GM12892 (cell line): ENCODE measurements around the gene SETD3. TPM values are rescaled to one million over a fixed set of nuclear protein-coding genes. Genes with fewer than 3 reads are reported as not detected.

Experiments
- DNase-seq: peaks from one replicate; pipeline ENCODE4 v3.0.0; 2011; ENCODE audit not compliant: insufficient read length
- FAIRE-seq: peaks from 2 replicates; lab custom pipeline; 2011; peaks lifted over from hg19 to GRCh38; lab: Jason Lieb, UNC
- POLR2A ChIP-seq: IDR thresholded peaks from 2 replicates; pipeline ENCODE4 v1.6.1; 2011; ENCODE audit warnings: low read depth, low read length, control low read depth
- POLR2AphosphoS5 ChIP-seq: IDR thresholded peaks from 2 replicates; pipeline ENCODE4 v1.6.1; 2011; ENCODE audit warnings: low read depth, low read length, control low read depth
- TAF1 ChIP-seq: IDR thresholded peaks from 2 replicates; pipeline ENCODE4 v1.6.1; 2011; ENCODE audit warnings: low read depth, mild to moderate bottlenecking, control low read depth, low read length, borderline replicate concordance
- polyA plus RNA-seq: library from polyadenylated mRNA; unstranded; fragments of >200 nt; gene quantifications from one replicate; pipeline ENCODE4 v1.2.1, GENCODE V29; 2012; ENCODE audit warnings: missing spikeins, inconsistent platforms; ENCODE audit not compliant: missing spikeins

The SETD3 gene
- polyA plus RNA-seq: 31.5 TPM

DNA sequence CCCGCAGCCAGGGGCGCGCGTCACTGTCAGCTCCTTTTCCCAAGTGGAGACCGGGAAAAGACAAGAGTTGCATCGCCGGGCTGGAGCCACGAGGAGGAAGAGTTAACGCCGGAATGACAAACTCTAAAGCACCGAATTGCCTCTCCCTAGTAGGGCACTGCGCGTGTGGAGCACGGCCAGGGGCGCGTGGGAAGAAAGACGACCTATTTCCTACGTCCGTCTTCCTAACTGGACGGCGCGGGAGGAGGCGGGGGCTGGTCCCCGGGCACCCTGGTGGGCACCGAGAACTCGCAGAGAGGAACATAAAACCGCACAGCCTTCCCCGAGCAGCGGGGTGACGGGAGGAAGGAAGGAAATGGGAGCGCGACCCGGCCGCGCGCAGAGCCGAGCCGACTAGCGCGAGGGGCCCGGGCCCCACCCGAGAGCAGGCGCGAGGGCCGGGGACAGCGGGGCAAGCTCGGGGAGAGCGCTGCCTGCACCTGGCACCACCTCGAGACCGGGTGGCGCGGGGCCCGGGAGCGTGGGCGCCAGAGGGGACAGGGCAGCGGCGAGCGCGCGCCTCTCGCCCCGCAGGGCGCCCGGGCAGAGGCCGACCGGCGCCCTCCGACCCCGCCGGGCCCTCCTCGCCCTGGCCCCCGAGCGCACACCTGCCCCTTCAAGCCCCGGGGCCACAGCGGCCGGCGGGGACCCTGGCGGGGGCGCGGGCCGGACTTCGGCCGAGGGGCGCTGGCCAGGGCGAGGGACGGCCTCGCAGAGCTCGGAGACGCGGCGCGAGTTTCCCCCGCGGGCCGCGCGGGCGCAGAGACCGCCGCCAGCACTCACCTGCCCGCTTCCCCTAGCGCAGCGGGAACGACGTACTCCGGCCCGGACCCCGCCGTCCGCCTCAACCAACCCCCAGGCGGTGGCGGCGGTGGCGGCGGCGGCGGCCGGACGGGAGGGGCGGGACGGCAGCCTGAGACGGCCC lies at the start of gene SETD3:
SETD3 (minus strand) TSS at position 954 of the 964 bp plus-strand sequence. CDS start 15,054 bp downstream, outside the sequence.
- peak; percentile 36 for DNase-seq
- FAIRE-seq: peak; percentile 68
- TF ChIP-seq POLR2AphosphoS5: no peak
- TF ChIP-seq POLR2A: peak; percentile 55; the same call in 1 of the 2 replicates

- TF ChIP-seq TAF1: no peak
- no peak for TF ChIP-seq POLR2A
- TF ChIP-seq POLR2AphosphoS5: no peak
- DNase-seq: no peak
- FAIRE-seq: no peak
Measured at GRCh38 chr14:99529899-99530298, 49.2 kb upstream of the SETD3 start.

GRCh38 chr14:99527427-99528076 lies 46.9 kb upstream of the SETD3 start:
- DNase-seq: no peak
- TF ChIP-seq POLR2AphosphoS5: no peak
- no peak for TF ChIP-seq POLR2A
- no peak for TF ChIP-seq TAF1
- no peak for FAIRE-seq

DNA sequence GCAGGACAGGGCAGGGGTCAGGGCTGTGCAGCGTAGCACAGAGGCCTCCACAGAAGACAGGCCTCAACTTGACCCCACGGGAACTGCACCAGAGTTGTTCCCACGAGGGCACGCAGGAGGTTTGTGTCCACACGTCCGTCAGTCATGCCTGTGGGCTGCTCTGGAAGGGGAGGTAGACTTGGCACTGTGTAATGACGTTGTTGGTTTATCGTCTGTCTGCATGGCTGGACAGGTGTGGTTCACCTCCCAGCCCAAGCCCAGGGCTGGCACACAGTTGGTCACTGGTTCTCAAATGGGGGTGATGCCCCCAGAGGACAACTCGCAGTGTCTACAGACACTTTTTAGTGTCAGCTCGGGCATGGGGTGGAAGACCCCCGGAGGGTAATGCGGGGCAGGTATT lies 46.4 kb upstream of the SETD3 start:
- no peak for FAIRE-seq
- DNase-seq: no peak
- TF ChIP-seq TAF1: no peak
- no peak for TF ChIP-seq POLR2AphosphoS5
- TF ChIP-seq POLR2A: no peak

- no peak for TF ChIP-seq POLR2A
- TF ChIP-seq POLR2AphosphoS5: no peak
- no peak for FAIRE-seq
Measured at GRCh38 chr14:99525699-99526080, 45.0 kb upstream of the SETD3 start.

GRCh38 chr14:99524804-99525698 lies 44.4 kb upstream of the SETD3 start:
- no peak for DNase-seq
- TF ChIP-seq POLR2AphosphoS5 (no peak), TAF1 (no peak), POLR2A (no peak)
- no peak for FAIRE-seq

More at GRCh38 chr14:99525699-99526080, 45.0 kb upstream of the SETD3 start:
- DNase-seq: no peak

DNA sequence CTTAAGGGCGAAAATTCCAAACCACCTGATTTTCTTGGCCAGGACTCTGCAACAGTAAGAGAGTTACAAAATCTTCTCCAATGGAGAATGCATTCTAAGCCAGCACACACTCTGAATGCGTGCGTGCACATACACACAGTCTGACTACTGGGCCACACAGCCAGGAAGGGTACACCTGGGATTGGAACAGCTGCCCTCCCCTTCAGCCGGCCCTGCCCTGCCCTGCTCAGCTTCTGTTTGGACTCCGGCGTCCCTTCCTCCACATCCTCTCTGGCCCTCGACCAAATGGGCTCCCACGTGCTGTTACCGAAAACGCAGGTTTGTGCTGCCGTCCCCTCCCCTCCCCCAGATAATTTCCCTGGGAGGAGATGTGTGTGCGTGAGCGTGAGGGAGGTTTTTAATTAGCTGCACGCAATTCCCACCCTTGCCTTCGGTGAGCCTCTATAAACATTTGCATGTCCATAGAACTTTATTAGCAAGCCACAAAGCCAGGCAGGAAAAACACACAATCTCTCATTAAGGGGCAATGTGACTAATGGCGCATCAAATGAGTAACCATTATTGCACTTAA lies 43.5 kb upstream of the SETD3 start:
- TF ChIP-seq POLR2AphosphoS5 (no peak), TAF1 (no peak), POLR2A (no peak)
- DNase-seq (no peak), FAIRE-seq (no peak)

GRCh38 chr14:99523704-99524055 lies 43.0 kb upstream of the SETD3 start:
- FAIRE-seq (no peak), DNase-seq (no peak)
- TF ChIP-seq POLR2A (no peak), TAF1 (no peak), POLR2AphosphoS5 (no peak)

- no peak for TF ChIP-seq POLR2AphosphoS5
- TF ChIP-seq TAF1: no peak
- TF ChIP-seq POLR2A: no peak
- FAIRE-seq (no peak), DNase-seq (no peak)
Measured at GRCh38 chr14:99522934-99523703, 42.5 kb upstream of the SETD3 start.

- no peak for FAIRE-seq
- TF ChIP-seq TAF1 (no peak), POLR2AphosphoS5 (no peak), POLR2A (no peak)
- DNase-seq: no peak
Measured at GRCh38 chr14:99522457-99522891, 41.8 kb upstream of the SETD3 start.
